SJCRH30 (cell line): Measurements from ENCODE around the gene CCDC39. TPM values are rescaled to one million over a fixed set of nuclear protein-coding genes. Genes with fewer than 3 reads are reported as not detected.

Source experiments
- total RNA-seq: library from RNA; depleted of rRNA; stranded (reverse); fragments of >200 nt; shearing (Covaris generic); gene quantifications from 2 replicates; pipeline ENCODE4 v1.2.3, GENCODE V29; 2014; rRNA removed

CCDC39 gene
- total RNA-seq, 1 experiment from 2014 or later: not detected

Other genes starting within 250 kb of the CCDC39 start
- 25.4 and 30.1 TPM in 2 replicates for gene TTC14, start 77.3 kb downstream of the CCDC39 start, total RNA-seq
- 248 and 281 TPM in 2 replicates for gene FXR1, start 233.2 kb upstream of the CCDC39 start, total RNA-seq